Astrocyte (in vitro differentiated cells and primary cell): ENCODE results near the gene PITPNB. TPM values are rescaled to one million over a fixed set of nuclear protein-coding genes. Genes with fewer than 3 reads are reported as not detected.

ENCODE experiments used
- DNase-seq: peaks from one replicate; pipeline ENCODE4 v3.0.0-alpha.2; 2010; ENCODE audit warnings: low read depth
- FAIRE-seq: peaks from 2 replicates; lab custom pipeline; 2011; peaks lifted over from hg19 to GRCh38; lab: Jason Lieb, UNC
- H2AFZ ChIP-seq: 2 replicates; pipeline ENCODE4 v1.6.0; 2012; ENCODE audit warnings: low read depth, low read length, inconsistent platforms
- H3K27ac ChIP-seq: 2 replicates; pipeline ENCODE4 v1.5.1; 2011; ENCODE audit warnings: low read depth, low read length, inconsistent platforms
- H3K27me3 ChIP-seq: 2 replicates; pipeline ENCODE4 v1.6.0; 2011; ENCODE audit warnings: low read length, inconsistent platforms; ENCODE audit not compliant: insufficient read depth
- H3K36me3 ChIP-seq: 2 replicates; pipeline ENCODE4 v1.5.1; 2011; ENCODE audit warnings: low read length, inconsistent platforms; ENCODE audit not compliant: insufficient read depth
- H3K4me1 ChIP-seq: 2 replicates; pipeline ENCODE4 v1.5.1; 2011; ENCODE audit warnings: low read length, inconsistent platforms; ENCODE audit not compliant: insufficient read depth
- H3K4me2 ChIP-seq: 2 replicates; pipeline ENCODE4 v1.6.0; 2012; ENCODE audit warnings: low read length, inconsistent platforms
- H3K4me3 ChIP-seq: 2 replicates; pipeline ENCODE4 v1.5.1; 2011; ENCODE audit warnings: low read depth, mild to moderate bottlenecking, low read length, inconsistent platforms; ENCODE audit not compliant: insufficient read depth
- H3K79me2 ChIP-seq: 2 replicates; pipeline ENCODE4 v1.6.0; 2012; ENCODE audit warnings: mild to moderate bottlenecking, low read length, inconsistent platforms; ENCODE audit not compliant: insufficient read depth
- H3K9ac ChIP-seq: 2 replicates; pipeline ENCODE4 v1.6.0; 2012; ENCODE audit warnings: mild to moderate bottlenecking, low read length, inconsistent platforms
- H3K9me3 ChIP-seq: 2 replicates; pipeline ENCODE4 v1.5.1; 2012; ENCODE audit warnings: low read depth, mild to moderate bottlenecking, low read length, inconsistent platforms; ENCODE audit not compliant: insufficient read depth
- H4K20me1 ChIP-seq: 2 replicates; pipeline ENCODE4 v1.6.0; 2012; ENCODE audit warnings: low read length, inconsistent platforms; ENCODE audit not compliant: insufficient read depth
- H3K27ac Mint-ChIP-seq: one replicate; pipeline ENCODE4 v1.8.0; 2021; ENCODE audit warnings: mild to moderate bottlenecking, mixed read lengths; ENCODE audit not compliant: unreplicated experiment
- H3K27me3 Mint-ChIP-seq: one replicate; pipeline ENCODE4 v1.8.0; 2021; ENCODE audit warnings: low read depth, mixed read lengths; ENCODE audit not compliant: unreplicated experiment
- H3K36me3 Mint-ChIP-seq: one replicate; pipeline ENCODE4 v1.8.0; 2021; ENCODE audit warnings: low read depth, mixed read lengths; ENCODE audit not compliant: unreplicated experiment
- H3K4me1 Mint-ChIP-seq: one replicate; pipeline ENCODE4 v1.8.0; 2021; ENCODE audit warnings: low read depth, mixed read lengths; ENCODE audit not compliant: unreplicated experiment
- H3K4me3 Mint-ChIP-seq: one replicate; pipeline ENCODE4 v1.8.0; 2021; ENCODE audit warnings: mild to moderate bottlenecking, moderate library complexity, mixed read lengths; ENCODE audit not compliant: unreplicated experiment
- H3K9me3 Mint-ChIP-seq: one replicate; pipeline ENCODE4 v1.8.0; 2021; ENCODE audit warnings: mild to moderate bottlenecking, mixed read lengths; ENCODE audit not compliant: unreplicated experiment
- EZH2 ChIP-seq: IDR thresholded peaks from 2 replicates; pipeline ENCODE4 v1.6.1; 2012; ENCODE audit warnings: mild to moderate bottlenecking, low read length, inconsistent platforms; ENCODE audit not compliant: insufficient read depth
- total RNA-seq: library from RNA; stranded (reverse); gene quantifications from 2 replicates; pipeline ENCODE4 v1.2.1, GENCODE V29; 2021
- TF ChIP-seq, protein P1 (sequence below): IDR thresholded peaks from 2 replicates; pipeline ENCODE4 v1.5.1; 2011; ENCODE audit warnings: low read depth, mild to moderate bottlenecking, inconsistent platforms, low read length, moderate library complexity; ENCODE audit not compliant: insufficient read depth

PITPNB gene
- total RNA-seq, 1 donor from 2014 or later: 90.6 TPM

DNA sequence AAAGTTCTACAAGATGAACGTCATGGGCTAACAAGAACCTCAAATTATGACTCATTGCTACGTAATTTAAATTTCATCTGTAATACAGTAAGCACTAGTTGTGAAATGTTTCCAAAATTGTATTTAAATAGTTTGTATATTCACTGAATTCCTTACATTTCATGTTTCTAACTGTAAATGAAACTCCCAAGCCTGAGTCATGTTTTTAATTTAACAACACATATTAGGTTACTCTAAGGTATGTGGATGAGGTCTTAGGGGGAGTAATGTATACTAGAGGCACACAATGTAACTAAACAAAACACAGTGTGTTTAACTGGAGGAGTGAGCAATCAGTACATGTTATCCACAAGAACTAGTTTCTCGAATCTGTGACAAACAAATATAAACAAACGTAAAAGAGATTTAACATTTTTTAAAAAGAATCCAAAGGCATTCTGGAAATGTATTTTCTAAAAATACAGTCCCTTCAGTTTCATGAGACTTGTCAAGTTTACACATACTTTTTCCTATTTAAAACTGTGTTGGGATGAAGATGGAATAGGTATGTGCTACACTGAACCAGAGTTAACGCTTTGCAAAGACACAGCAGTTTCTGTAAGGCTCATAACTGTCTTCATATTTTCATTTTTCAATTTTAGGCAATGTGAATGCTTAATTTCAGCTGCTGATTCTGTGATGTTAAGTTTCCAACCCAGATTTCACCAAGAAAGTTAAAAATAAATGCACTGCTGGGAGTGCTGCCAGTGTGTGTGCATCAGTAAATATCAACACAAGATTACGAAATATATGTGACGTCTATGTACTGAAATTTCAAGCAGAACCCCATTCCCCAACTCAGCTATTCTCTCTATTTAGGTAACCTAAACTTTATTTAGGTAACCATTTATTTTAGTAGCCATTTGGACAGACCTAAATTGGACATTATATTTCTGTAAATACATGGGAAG is 52.6 kb downstream of the PITPNB start:
- peak overlapping the region; percentile 32 for H3K4me2 ChIP-seq
- peaks cover 25% of the 10 kb centered on the region for H4K20me1 ChIP-seq
- Mint-ChIP-seq H3K4me3 (peak overlapping the region; percentile 54), H3K4me1 (peaks cover 39% of the 10 kb centered on the region), H3K9me3 (no peaks in the 10 kb centered on the region), H3K36me3 (peaks cover 7% of the 10 kb centered on the region), H3K27ac (peak overlapping the region; percentile 77), H3K27me3 (no peaks in the 10 kb centered on the region)
- no peaks in the 10 kb centered on the region for H3K27me3 ChIP-seq
- H3K4me1 ChIP-seq: peaks cover 16% of the 10 kb centered on the region
- FAIRE-seq (peak; percentile 89), DNase-seq (peak; percentile 93)
- no peaks in the 10 kb centered on the region for H3K9me3 ChIP-seq
- peak overlapping the region; percentile 76 for H3K27ac ChIP-seq
- peaks cover 63% of the 10 kb centered on the region for H3K79me2 ChIP-seq
- TF ChIP-seq EZH2: no peak
- TF ChIP-seq, protein P1, sequence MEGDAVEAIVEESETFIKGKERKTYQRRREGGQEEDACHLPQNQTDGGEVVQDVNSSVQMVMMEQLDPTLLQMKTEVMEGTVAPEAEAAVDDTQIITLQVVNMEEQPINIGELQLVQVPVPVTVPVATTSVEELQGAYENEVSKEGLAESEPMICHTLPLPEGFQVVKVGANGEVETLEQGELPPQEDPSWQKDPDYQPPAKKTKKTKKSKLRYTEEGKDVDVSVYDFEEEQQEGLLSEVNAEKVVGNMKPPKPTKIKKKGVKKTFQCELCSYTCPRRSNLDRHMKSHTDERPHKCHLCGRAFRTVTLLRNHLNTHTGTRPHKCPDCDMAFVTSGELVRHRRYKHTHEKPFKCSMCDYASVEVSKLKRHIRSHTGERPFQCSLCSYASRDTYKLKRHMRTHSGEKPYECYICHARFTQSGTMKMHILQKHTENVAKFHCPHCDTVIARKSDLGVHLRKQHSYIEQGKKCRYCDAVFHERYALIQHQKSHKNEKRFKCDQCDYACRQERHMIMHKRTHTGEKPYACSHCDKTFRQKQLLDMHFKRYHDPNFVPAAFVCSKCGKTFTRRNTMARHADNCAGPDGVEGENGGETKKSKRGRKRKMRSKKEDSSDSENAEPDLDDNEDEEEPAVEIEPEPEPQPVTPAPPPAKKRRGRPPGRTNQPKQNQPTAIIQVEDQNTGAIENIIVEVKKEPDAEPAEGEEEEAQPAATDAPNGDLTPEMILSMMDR: no peak
- H3K4me3 ChIP-seq: no peak overlapping the region
- H3K36me3 ChIP-seq: peaks cover 25% of the 10 kb centered on the region
- no peak overlapping the region for H2AFZ ChIP-seq
- peak overlapping the region; percentile 35 for H3K9ac ChIP-seq

DNA sequence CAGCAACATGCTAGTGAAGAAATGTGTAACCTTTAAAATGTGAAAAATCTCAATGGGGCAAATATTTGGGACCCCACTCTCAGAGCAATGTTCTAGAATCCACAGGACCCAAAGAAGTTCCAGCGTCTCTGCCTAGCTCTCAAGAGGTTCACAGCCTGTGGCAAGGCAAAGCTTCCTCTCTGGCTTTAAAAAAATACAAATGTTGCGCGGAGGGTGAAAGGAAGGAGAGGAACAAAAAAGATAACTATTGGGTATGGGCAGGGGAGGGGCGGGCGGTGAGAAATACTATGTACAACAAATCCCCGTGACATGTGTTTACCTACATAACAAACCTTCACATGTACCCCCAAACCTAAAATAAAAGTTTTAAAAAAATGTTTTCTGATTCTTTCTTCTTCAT is 53.6 kb downstream of the PITPNB start:
- peaks cover 16% of the 10 kb centered on the region for H3K4me1 ChIP-seq
- peak overlapping the region; percentile 35 for H3K9ac ChIP-seq
- H3K4me3 ChIP-seq: no peak overlapping the region
- no peak overlapping the region for H3K4me3 Mint-ChIP-seq
- peak overlapping the region; percentile 77 for H3K27ac Mint-ChIP-seq
- no peaks in the 10 kb centered on the region for H3K9me3 Mint-ChIP-seq
- no peak for TF ChIP-seq EZH2
- TF ChIP-seq, protein P1: no peak
- no peaks in the 10 kb centered on the region for H3K27me3 ChIP-seq
- peaks cover 25% of the 10 kb centered on the region for H3K36me3 ChIP-seq
- no peak overlapping the region for H2AFZ ChIP-seq
- DNase-seq: no peak
- H3K27me3 Mint-ChIP-seq: no peaks in the 10 kb centered on the region
- peaks cover 38% of the 10 kb centered on the region for H3K4me1 Mint-ChIP-seq
- peaks cover 23% of the 10 kb centered on the region for H4K20me1 ChIP-seq
- peaks cover 8% of the 10 kb centered on the region for H3K36me3 Mint-ChIP-seq
- peak overlapping the region; percentile 76 for H3K27ac ChIP-seq
- H3K79me2 ChIP-seq: peaks cover 59% of the 10 kb centered on the region
- H3K4me2 ChIP-seq: peak overlapping the region; percentile 32
- no peaks in the 10 kb centered on the region for H3K9me3 ChIP-seq
- no peak for FAIRE-seq

DNA sequence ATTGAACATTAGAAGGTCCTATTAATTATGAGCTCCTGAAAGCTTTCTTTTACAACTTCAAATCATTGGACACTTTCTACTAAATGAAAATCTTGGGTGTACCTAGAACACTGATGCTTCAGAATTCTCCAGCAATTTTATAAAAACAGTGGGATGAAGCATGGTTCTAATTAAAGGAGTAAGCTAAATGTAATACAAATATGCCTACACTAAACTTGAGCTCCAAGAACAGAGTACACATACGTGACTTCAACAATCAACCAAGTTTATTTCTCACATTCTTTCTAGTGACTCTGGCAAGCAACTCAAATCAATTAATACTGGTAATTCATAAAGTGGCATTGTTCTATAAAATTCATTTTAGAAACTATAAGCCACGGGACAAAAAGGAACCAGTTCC is 55.5 kb downstream of the PITPNB start:
- peak overlapping the region; percentile 60 for H3K27ac Mint-ChIP-seq
- H3K4me3 Mint-ChIP-seq: no peak overlapping the region
- Histone ChIP-seq H3K79me2 (peaks cover 40% of the 10 kb centered on the region), H3K27me3 (no peaks in the 10 kb centered on the region), H3K9me3 (no peaks in the 10 kb centered on the region), H2AFZ (no peak overlapping the region), H3K27ac (no peak overlapping the region), H3K4me1 (peaks cover 16% of the 10 kb centered on the region), H3K4me2 (no peak overlapping the region), H3K9ac (no peak overlapping the region), H4K20me1 (peaks cover 14% of the 10 kb centered on the region), H3K4me3 (no peak overlapping the region), H3K36me3 (peaks cover 24% of the 10 kb centered on the region)
- peaks cover 36% of the 10 kb centered on the region for H3K4me1 Mint-ChIP-seq
- H3K27me3 Mint-ChIP-seq: no peaks in the 10 kb centered on the region
- DNase-seq (no peak), FAIRE-seq (no peak)
- peaks cover 6% of the 10 kb centered on the region for H3K36me3 Mint-ChIP-seq
- H3K9me3 Mint-ChIP-seq: no peaks in the 10 kb centered on the region
- TF ChIP-seq, protein P1: no peak
- TF ChIP-seq EZH2: no peak
